Upper lobe of left lung (tissue), 6 donors: Measurements from ENCODE around the gene CNKSR2. TPM values are rescaled to one million over a fixed set of nuclear protein-coding genes. Genes with fewer than 3 reads are reported as not detected.

Experiments used
- ATAC-seq, 2 donors: fragments of 200-7000 bp; cut with Tn5 transposase; one replicate each; pipeline ENCODE4 v1.9.1; 2022; ENCODE audit warnings: mild to moderate bottlenecking in 2 of 2, moderate library complexity in 2 of 2; ENCODE audit not compliant: low FRiP score in 2 of 2
- DNase-seq, 2 donors: peaks; one replicate each; pipeline ENCODE4 v3.0.0-alpha.2; 2019 to 2020
- H3K27ac ChIP-seq, 4 donors: fragments of 200-600 bp; sonication (generic); one replicate each; pipeline ENCODE4 v1.5.1; 2016 to 2019
- H3K27me3 ChIP-seq, 4 donors: fragments of 200-600 bp; sonication (generic); one replicate each; pipeline ENCODE4 v1.5.1; 2017 to 2019
- H3K36me3 ChIP-seq, 4 donors: fragments of 200-600 bp; sonication (generic); one replicate each; pipeline ENCODE4 v1.5.1; 2016 to 2019
- H3K4me1 ChIP-seq, 4 donors: fragments of 200-600 bp; sonication (generic); one replicate each; pipeline ENCODE4 v1.5.1; 2018 to 2019
- H3K4me3 ChIP-seq, 4 donors: fragments of 200-600 bp; sonication (generic); one replicate each; pipeline ENCODE4 v1.5.1; 2017 to 2019; ENCODE audit warnings: mild to moderate bottlenecking in 2 of 4, moderate library complexity in 1 of 4
- H3K9me3 ChIP-seq, 4 donors: fragments of 200-600 bp; sonication (generic); one replicate each; pipeline ENCODE4 v1.5.1; 2018 to 2019
- EP300 ChIP-seq, 4 donors: sonication (generic); formaldehyde crosslinking; IDR thresholded peaks; one replicate each; pipeline ENCODE4 v1.5.1; 2017; ENCODE audit warnings: antibody characterized with exemption in 4 of 4, control low read depth in 2 of 4
- POLR2A ChIP-seq, 4 donors: fragments of 450-650 bp; IDR thresholded peaks; one replicate each; pipeline ENCODE4 v1.5.1; 2016 to 2017; ENCODE audit warnings: antibody characterized with exemption in 4 of 4, mild to moderate bottlenecking in 2 of 4
- POLR2AphosphoS5 ChIP-seq, 2 donors: sonication (generic); formaldehyde crosslinking; IDR thresholded peaks; one replicate each; pipeline ENCODE4 v1.5.1; 2017; ENCODE audit warnings: antibody characterized with exemption in 2 of 2
- WGBS, 2 donors: methylation state at CpG; one replicate each; pipeline ENCODE4 v1.1.5; 2017 to 2018; 5-methylcytosine and 5-hydroxymethylcytosine counted together
- total RNA-seq, 6 donors: library from RNA; depleted of rRNA in 4 of 6; stranded (reverse); fragments of >200 nt in 4 of 6; gene quantifications; one replicate each; pipeline versions ENCODE4 v1.1.0 to v1.2.1, GENCODE V29; 2016 to 2021
- TF ChIP-seq, protein P1 (sequence below), 6 experiments: fragments of 450-650 bp in 4 of 6; fragments of 200-600 bp in 2 of 6; sonication (generic) in 2 of 6; IDR thresholded peaks; one replicate each; pipeline ENCODE4 v1.5.1; 2016 to 2019; ENCODE audit warnings: antibody characterized with exemption in 6 of 6
- donor health status: DM: no; HTN: no; CAD: no; lungs with moderate emphysema.
- donor health status: DM: no; HTN: yes; CAD: no; lungs with severe emphysema.

CNKSR2 gene
- total RNA-seq, 6 donors from 2014 or later: 4.0 to 14.5 (median 7.0) TPM

DNA sequence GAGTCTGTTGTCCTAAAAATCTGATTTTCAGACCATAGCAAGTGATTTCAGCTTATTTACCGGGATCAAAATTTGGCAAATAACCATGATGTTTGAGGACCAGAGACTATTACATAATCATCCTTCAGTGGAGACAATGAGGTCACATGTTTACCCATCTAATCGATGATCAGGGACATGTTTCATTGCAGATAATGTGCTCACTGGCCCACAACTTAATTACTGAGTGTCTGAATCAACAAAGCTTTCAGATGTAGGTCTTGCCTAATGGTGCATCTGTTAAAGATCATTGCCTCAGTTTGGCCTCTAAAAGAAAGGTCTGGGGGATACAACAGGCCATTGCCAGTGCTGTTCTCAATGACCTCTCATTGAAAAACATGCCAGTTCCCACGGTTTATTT is 326.7 kb downstream of the CNKSR2 start:
- TF ChIP-seq POLR2A (IDR thresholded peaks at IDR 0.05): no peak
- TF ChIP-seq POLR2AphosphoS5 (IDR thresholded peaks at IDR 0.05): no peak
- no peak for TF ChIP-seq EP300 (IDR thresholded peaks at IDR 0.05)
- TF ChIP-seq, protein P1, sequence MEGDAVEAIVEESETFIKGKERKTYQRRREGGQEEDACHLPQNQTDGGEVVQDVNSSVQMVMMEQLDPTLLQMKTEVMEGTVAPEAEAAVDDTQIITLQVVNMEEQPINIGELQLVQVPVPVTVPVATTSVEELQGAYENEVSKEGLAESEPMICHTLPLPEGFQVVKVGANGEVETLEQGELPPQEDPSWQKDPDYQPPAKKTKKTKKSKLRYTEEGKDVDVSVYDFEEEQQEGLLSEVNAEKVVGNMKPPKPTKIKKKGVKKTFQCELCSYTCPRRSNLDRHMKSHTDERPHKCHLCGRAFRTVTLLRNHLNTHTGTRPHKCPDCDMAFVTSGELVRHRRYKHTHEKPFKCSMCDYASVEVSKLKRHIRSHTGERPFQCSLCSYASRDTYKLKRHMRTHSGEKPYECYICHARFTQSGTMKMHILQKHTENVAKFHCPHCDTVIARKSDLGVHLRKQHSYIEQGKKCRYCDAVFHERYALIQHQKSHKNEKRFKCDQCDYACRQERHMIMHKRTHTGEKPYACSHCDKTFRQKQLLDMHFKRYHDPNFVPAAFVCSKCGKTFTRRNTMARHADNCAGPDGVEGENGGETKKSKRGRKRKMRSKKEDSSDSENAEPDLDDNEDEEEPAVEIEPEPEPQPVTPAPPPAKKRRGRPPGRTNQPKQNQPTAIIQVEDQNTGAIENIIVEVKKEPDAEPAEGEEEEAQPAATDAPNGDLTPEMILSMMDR (IDR thresholded peaks at IDR 0.05): no peak
- Histone ChIP-seq H3K4me1 (no peaks in the 10 kb centered on the region), H3K9me3 (no peaks in the 10 kb centered on the region), H3K4me3 (no peak overlapping the region), H3K27me3 (no peaks in the 10 kb centered on the region), H3K36me3 (no peaks in the 10 kb centered on the region), H3K27ac (no peak overlapping the region)
- 57 to 83% methylated on average over 2 to 3 of the region's 3 CpGs for WGBS, 2 donors
- DNase-seq (no peak), ATAC-seq (peak in 1 of 2 donors; percentile 40)

DNA sequence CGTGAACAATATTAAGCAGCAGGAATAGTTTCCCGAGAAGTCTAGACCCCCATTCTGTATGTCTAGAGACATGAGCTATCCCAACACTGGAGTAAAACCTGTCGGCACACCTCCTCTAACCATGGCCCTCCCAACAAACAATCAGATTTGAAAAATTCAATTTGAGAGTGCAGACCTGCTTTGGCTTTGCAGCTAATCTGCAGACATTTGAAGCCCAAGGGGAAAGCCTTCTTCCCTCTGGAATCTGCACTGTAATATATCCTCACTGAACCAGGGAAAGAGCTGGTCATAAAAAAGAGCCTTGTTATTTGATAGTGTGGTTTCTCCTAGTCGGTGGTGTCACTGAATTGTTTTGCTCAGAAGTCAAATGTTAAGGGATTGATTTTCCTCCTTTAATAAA is 328.5 kb downstream of the CNKSR2 start:
- Histone ChIP-seq H3K36me3 (no peaks in the 10 kb centered on the region), H3K4me3 (no peak overlapping the region), H3K9me3 (no peaks in the 10 kb centered on the region), H3K4me1 (no peaks in the 10 kb centered on the region), H3K27me3 (no peaks in the 10 kb centered on the region), H3K27ac (no peak overlapping the region)
- 67 to 76% methylated on average over 4 of the region's 4 CpGs for WGBS, 2 donors
- DNase-seq (no peak), ATAC-seq (no peak)
- TF ChIP-seq, protein P1 (IDR thresholded peaks at IDR 0.05): no peak
- TF ChIP-seq POLR2AphosphoS5 (IDR thresholded peaks at IDR 0.05): no peak
- no peak for TF ChIP-seq POLR2A (IDR thresholded peaks at IDR 0.05)
- no peak for TF ChIP-seq EP300 (IDR thresholded peaks at IDR 0.05)
